ENCODE measurements around the gene KTN1. TPM values are rescaled to one million over a fixed set of nuclear protein-coding genes. Genes with fewer than 3 reads are reported as not detected.

Gene KTN1
- polyA plus RNA-seq, 1 donor: 109 TPM

GRCh38 chr14:55539975-55540374, 40.0 kb upstream of the KTN1 start:
- Histone ChIP-seq H3K27ac (ENCODE audit: low read length) (no peak overlapping the region), H3K9me3 (ENCODE audit: control insufficient read depth, low read depth, low read length) (no peaks in the 10 kb centered on the region), H3K36me3 (ENCODE audit: control insufficient read depth, insufficient read depth, low read length) (no peaks in the 10 kb centered on the region), H3K27me3 (ENCODE audit: control insufficient read depth, insufficient read depth, low read length) (no peaks in the 10 kb centered on the region), H3K4me1 (ENCODE audit: control insufficient read depth, insufficient read depth, low read length) (no peaks in the 10 kb centered on the region), H3K4me3 (ENCODE audit: low read length) (no peak overlapping the region)
- 80% methylated on average over 1 of the region's 2 CpGs for WGBS (ENCODE audit: insufficient coverage, low lambda C conversion rate)
- DNase-seq: no peak

- Histone ChIP-seq H3K27ac (ENCODE audit: low read length) (no peak overlapping the region), H3K4me1 (ENCODE audit: control insufficient read depth, insufficient read depth, low read length) (no peaks in the 10 kb centered on the region), H3K4me3 (ENCODE audit: low read length) (no peak overlapping the region), H3K27me3 (ENCODE audit: control insufficient read depth, insufficient read depth, low read length) (no peaks in the 10 kb centered on the region), H3K9me3 (ENCODE audit: control insufficient read depth, low read depth, low read length) (no peaks in the 10 kb centered on the region), H3K36me3 (ENCODE audit: control insufficient read depth, insufficient read depth, low read length) (no peaks in the 10 kb centered on the region)
- WGBS (ENCODE audit: insufficient coverage, low lambda C conversion rate): 95% methylated on average over 4 of the region's 5 CpGs
- no peak for DNase-seq
These were observed 38.9 kb upstream of the KTN1 start for GRCh38 chr14:55540847-55541773.

- DNase-seq: no peak
- no peaks in the 10 kb centered on the region for H3K36me3 ChIP-seq (ENCODE audit: control insufficient read depth, insufficient read depth, low read length)
- H3K9me3 ChIP-seq (ENCODE audit: control insufficient read depth, low read depth, low read length): no peaks in the 10 kb centered on the region
- H3K4me3 ChIP-seq (ENCODE audit: low read length): no peak overlapping the region
- WGBS (ENCODE audit: insufficient coverage, low lambda C conversion rate): 75% methylated on average over 1 of the region's 1 CpG
- no peaks in the 10 kb centered on the region for H3K4me1 ChIP-seq (ENCODE audit: control insufficient read depth, insufficient read depth, low read length)
- no peak overlapping the region for H3K27ac ChIP-seq (ENCODE audit: low read length)
- H3K27me3 ChIP-seq (ENCODE audit: control insufficient read depth, insufficient read depth, low read length): no peaks in the 10 kb centered on the region
These were observed 34.2 kb upstream of the KTN1 start for GRCh38 chr14:55545779-55546178.

GRCh38 chr14:55546212-55546874, 33.7 kb upstream of the KTN1 start:
- no peak overlapping the region for H3K27ac ChIP-seq (ENCODE audit: low read length)
- no peaks in the 10 kb centered on the region for H3K9me3 ChIP-seq (ENCODE audit: control insufficient read depth, low read depth, low read length)
- H3K4me1 ChIP-seq (ENCODE audit: control insufficient read depth, insufficient read depth, low read length): no peaks in the 10 kb centered on the region
- no peak for DNase-seq
- H3K4me3 ChIP-seq (ENCODE audit: low read length): no peak overlapping the region
- no peaks in the 10 kb centered on the region for H3K36me3 ChIP-seq (ENCODE audit: control insufficient read depth, insufficient read depth, low read length)
- H3K27me3 ChIP-seq (ENCODE audit: control insufficient read depth, insufficient read depth, low read length): no peaks in the 10 kb centered on the region
- no CpG with 5 or more reads among the region's 3 CpGs for WGBS (ENCODE audit: insufficient coverage, low lambda C conversion rate)

- H3K9me3 ChIP-seq (ENCODE audit: control insufficient read depth, low read depth, low read length): no peaks in the 10 kb centered on the region
- no peaks in the 10 kb centered on the region for H3K27me3 ChIP-seq (ENCODE audit: control insufficient read depth, insufficient read depth, low read length)
- no peak overlapping the region for H3K4me3 ChIP-seq (ENCODE audit: low read length)
- no peaks in the 10 kb centered on the region for H3K36me3 ChIP-seq (ENCODE audit: control insufficient read depth, insufficient read depth, low read length)
- no peaks in the 10 kb centered on the region for H3K4me1 ChIP-seq (ENCODE audit: control insufficient read depth, insufficient read depth, low read length)
- 100% methylated on average over 1 of the region's 3 CpGs for WGBS (ENCODE audit: insufficient coverage, low lambda C conversion rate)
- DNase-seq: no peak
- no peak overlapping the region for H3K27ac ChIP-seq (ENCODE audit: low read length)
These were observed 32.2 kb upstream of the KTN1 start for GRCh38 chr14:55547650-55548315.

- no peaks in the 10 kb centered on the region for H3K36me3 ChIP-seq (ENCODE audit: control insufficient read depth, insufficient read depth, low read length)
- H3K9me3 ChIP-seq (ENCODE audit: control insufficient read depth, low read depth, low read length): no peaks in the 10 kb centered on the region
- no CpG with 5 or more reads among the region's 2 CpGs for WGBS (ENCODE audit: insufficient coverage, low lambda C conversion rate)
- no peak for DNase-seq
- H3K27me3 ChIP-seq (ENCODE audit: control insufficient read depth, insufficient read depth, low read length): no peaks in the 10 kb centered on the region
- no peak overlapping the region for H3K4me3 ChIP-seq (ENCODE audit: low read length)
- no peaks in the 10 kb centered on the region for H3K4me1 ChIP-seq (ENCODE audit: control insufficient read depth, insufficient read depth, low read length)
- H3K27ac ChIP-seq (ENCODE audit: low read length): no peak overlapping the region
These were observed 26.2 kb upstream of the KTN1 start for GRCh38 chr14:55553791-55554190.

- DNase-seq: peak in 1 of 2 donors; percentile 15
- no peaks in the 10 kb centered on the region for H3K36me3 ChIP-seq (ENCODE audit: control insufficient read depth, insufficient read depth, low read length)
- H3K4me1 ChIP-seq (ENCODE audit: control insufficient read depth, insufficient read depth, low read length): no peaks in the 10 kb centered on the region
- no peak overlapping the region for H3K27ac ChIP-seq (ENCODE audit: low read length)
- no peaks in the 10 kb centered on the region for H3K9me3 ChIP-seq (ENCODE audit: control insufficient read depth, low read depth, low read length)
- no peaks in the 10 kb centered on the region for H3K27me3 ChIP-seq (ENCODE audit: control insufficient read depth, insufficient read depth, low read length)
- no peak overlapping the region for H3K4me3 ChIP-seq (ENCODE audit: low read length)
- no CpG with 5 or more reads among the region's 3 CpGs for WGBS (ENCODE audit: insufficient coverage, low lambda C conversion rate)
These were observed 22.9 kb upstream of the KTN1 start for GRCh38 chr14:55556929-55557623.

GRCh38 chr14:55562135-55562534, 17.9 kb upstream of the KTN1 start:
- Histone ChIP-seq H3K9me3 (ENCODE audit: control insufficient read depth, low read depth, low read length) (no peaks in the 10 kb centered on the region), H3K4me3 (ENCODE audit: low read length) (no peak overlapping the region), H3K27ac (ENCODE audit: low read length) (no peak overlapping the region), H3K4me1 (ENCODE audit: control insufficient read depth, insufficient read depth, low read length) (no peaks in the 10 kb centered on the region), H3K36me3 (ENCODE audit: control insufficient read depth, insufficient read depth, low read length) (no peaks in the 10 kb centered on the region), H3K27me3 (ENCODE audit: control insufficient read depth, insufficient read depth, low read length) (no peaks in the 10 kb centered on the region)
- WGBS (ENCODE audit: insufficient coverage, low lambda C conversion rate): 100% methylated on average over 1 of the region's 3 CpGs
- no peak for DNase-seq

- Histone ChIP-seq H3K27ac (ENCODE audit: low read length) (no peak overlapping the region), H3K27me3 (ENCODE audit: control insufficient read depth, insufficient read depth, low read length) (no peaks in the 10 kb centered on the region), H3K4me3 (ENCODE audit: low read length) (no peak overlapping the region), H3K9me3 (ENCODE audit: control insufficient read depth, low read depth, low read length) (no peaks in the 10 kb centered on the region), H3K4me1 (ENCODE audit: control insufficient read depth, insufficient read depth, low read length) (no peaks in the 10 kb centered on the region), H3K36me3 (ENCODE audit: control insufficient read depth, insufficient read depth, low read length) (no peaks in the 10 kb centered on the region)
- no peak for DNase-seq
These were observed 11.4 kb upstream of the KTN1 start for GRCh38 chr14:55568618-55569017.

Measured in large intestine (tissue), 3 donors.